DMS 273 (cell line): ENCODE measurements around the gene ZNF592.
"Not testable (repeated sequence)": the region's sequence is repeated elsewhere in the genome, so short reads cannot be mapped to it uniquely, and the experiment has no call there.

Experiments
- DNase-seq: peaks from one replicate; lab custom pipeline; 2025; ENCODE audit not compliant: unreplicated experiment; lab: John Stamatoyannopoulos, UW

ZNF592 gene

GRCh38 chr15:84740691-84741090 is 7.7 kb upstream of the ZNF592 start:
- no peak for DNase-seq

GRCh38 chr15:84741121-84741520 is 7.3 kb upstream of the ZNF592 start:
- DNase-seq = no peak

GRCh38 chr15:84747416-84748273 is 747 bp upstream of the ZNF592 start:
- DNase-seq = peak; percentile 78

- peak; percentile 36 for DNase-seq
Observed at GRCh38 chr15:84749111-84749991, 959 bp downstream of the ZNF592 start.

GRCh38 chr15:84750583-84751092 is 2.2 kb downstream of the ZNF592 start:
- DNase-seq = no peak

DNA sequence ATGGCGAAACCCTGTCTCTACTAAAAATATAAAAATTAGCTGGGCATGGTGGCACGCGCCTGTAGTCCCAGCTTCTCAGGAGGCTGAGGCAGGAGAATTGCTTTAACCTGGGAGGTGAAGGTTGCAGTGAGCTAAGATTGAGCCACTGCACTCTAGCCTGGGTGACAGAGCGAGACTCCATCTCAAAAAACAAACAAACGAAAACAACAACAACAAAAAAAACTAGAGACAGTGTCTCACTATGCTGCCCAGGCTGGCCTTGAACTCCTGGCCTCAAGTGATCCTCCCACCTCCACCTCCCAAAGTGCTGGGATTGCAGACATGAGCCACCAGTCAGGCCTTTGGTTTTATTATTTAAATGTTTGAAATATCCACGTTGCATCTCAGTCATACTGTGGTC is 3.3 kb downstream of the ZNF592 start:
- DNase-seq = not testable (repeated sequence)

- no peak for DNase-seq
Observed at GRCh38 chr15:84752195-84752594, 3.8 kb downstream of the ZNF592 start.

DNA sequence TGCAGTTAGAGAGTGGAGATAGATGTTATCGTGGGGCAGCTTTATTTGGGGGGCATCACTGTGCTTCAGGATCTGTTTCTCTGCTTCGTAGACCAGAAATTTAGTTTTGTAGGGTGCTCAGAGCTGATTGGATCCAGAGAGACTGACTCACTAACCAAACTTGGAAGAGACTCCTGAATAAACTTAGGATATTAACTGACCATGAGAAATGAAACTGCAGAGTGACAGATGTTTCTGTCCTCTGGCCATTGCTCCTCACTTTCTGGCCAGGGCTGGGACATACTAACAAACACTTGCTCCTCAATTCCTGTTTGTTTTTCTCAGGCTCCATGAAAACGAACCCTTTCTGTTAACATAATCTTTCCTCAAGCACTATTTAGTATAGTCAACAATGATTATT is 4.3 kb downstream of the ZNF592 start:
- DNase-seq = no peak

GRCh38 chr15:84754889-84755288 is 6.5 kb downstream of the ZNF592 start:
- not testable (repeated sequence) for DNase-seq

- DNase-seq = no peak
Observed at GRCh38 chr15:84755736-84756527, 7.5 kb downstream of the ZNF592 start.

- DNase-seq = no peak
Observed at GRCh38 chr15:84759018-84759417, 10.6 kb downstream of the ZNF592 start.

DNA sequence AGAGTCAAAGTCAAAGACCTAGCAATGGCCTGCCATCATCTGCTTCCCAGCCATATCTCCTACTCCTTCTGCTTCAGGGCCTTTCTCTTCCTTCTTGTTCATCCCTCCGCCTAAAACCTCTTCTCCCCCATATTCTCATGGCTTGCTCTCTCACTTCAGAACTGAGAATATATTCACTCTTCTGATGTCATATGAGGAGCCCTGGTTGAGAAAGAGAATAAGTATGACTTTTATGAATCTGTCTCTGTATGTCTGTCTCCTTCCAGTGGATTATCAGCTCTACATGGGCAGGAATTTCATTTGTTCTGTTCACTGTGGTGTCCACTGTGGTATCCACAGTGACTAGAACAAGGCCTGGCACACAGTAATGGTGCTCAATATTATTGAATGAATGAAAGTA is 11.8 kb downstream of the ZNF592 start:
- no peak for DNase-seq

GRCh38 chr15:84761607-84762131 is 13.3 kb downstream of the ZNF592 start:
- peak; percentile 50 for DNase-seq

DNA sequence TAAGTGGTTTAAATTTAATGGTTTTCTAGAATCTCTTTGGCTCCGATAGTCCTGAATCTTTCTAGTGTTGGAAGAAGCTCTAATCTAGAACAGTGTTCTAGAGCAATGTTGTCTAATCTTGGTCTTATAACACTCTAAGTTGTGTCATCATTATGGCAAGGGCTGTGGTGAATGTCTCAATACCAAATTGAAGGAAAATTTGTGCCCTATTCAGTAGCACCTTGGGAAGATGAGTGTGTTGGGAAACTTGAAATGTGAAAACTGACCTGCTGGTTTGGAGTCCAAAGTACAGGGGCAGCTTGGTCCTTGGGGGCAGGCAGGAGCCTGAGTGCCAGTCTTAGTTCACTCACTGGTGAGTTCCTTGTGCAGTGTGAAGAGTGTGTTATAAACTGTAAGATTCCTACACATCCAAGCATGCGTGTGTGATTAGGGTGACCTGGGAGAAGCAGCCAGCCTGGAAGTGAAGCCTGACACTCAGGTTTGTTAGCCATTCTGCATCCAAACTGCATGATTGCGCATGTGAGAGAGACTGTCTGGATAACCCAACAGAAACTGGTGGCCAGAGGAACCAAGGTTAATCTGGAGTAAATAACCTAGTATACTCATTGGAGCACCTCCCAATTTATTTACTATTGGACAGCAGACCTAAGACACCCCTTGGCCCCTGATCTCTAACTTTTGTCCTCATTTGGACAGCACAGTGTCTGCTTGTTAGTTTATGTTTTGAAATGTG is 14.6 kb downstream of the ZNF592 start:
- DNase-seq = no peak

GRCh38 chr15:84764585-84764984 is 16.2 kb downstream of the ZNF592 start:
- no peak for DNase-seq

GRCh38 chr15:84764989-84765388 is 16.6 kb downstream of the ZNF592 start:
- no peak for DNase-seq

DNA sequence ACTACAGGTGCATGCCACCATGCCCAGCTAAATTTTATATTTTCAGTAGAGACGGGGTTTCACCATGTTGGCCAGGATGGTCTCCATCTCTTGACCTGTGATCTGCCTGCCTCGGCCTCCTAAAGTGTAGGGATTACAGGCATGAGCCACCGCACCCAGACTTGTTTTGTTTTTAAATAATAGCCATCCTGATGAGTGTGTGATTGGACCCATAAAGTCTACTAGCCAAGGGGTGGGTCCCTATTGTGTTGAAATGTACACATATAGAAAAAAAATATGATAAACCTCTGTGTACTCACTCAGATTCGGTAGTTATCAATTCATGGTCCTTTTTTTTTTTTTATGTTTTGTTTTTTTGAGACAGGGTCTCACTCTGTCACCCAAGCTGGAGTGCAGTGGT is 17.3 kb downstream of the ZNF592 start:
- DNase-seq = no peak

- DNase-seq = no peak
Observed at GRCh38 chr15:84766461-84767035, 18.2 kb downstream of the ZNF592 start.

GRCh38 chr15:84772031-84772430 is 23.6 kb downstream of the ZNF592 start:
- DNase-seq = no peak

GRCh38 chr15:84772467-84772866 is 24.1 kb downstream of the ZNF592 start:
- DNase-seq = no peak
